HG02973 (cell line): ENCODE results near the gene COLEC11.
A peak's percentile ranks its signal among the peaks of the same experiment; 100 is the strongest.
"Not testable (repeated sequence)": the region's sequence is repeated elsewhere in the genome, so short reads cannot be mapped to it uniquely, and the experiment has no call there.

ENCODE experiments used
- ATAC-seq: cut with Tn5 transposase; IDR thresholded peaks from one replicate; pipeline ENCODE4 v1.9.1; 2021; ENCODE audit warnings: moderate library complexity; ENCODE audit not compliant: unreplicated experiment

Gene COLEC11

GRCh38 chr2:3594493-3595281 is at the start of gene COLEC11:
TSS of gene COLEC11 (plus strand) at chr2:3595112. CDS start at chr2:3604341, 9,229 bp downstream.
- no peak for ATAC-seq

GRCh38 chr2:3545788-3546478 is 49.0 kb upstream of the COLEC11 start:
- ATAC-seq, result no peak

GRCh38 chr2:3547915-3548314 is 47.0 kb upstream of the COLEC11 start:
- ATAC-seq, result no peak

- no peak for ATAC-seq
Measured at GRCh38 chr2:3553946-3554345, 41.0 kb upstream of the COLEC11 start.

GRCh38 chr2:3557639-3558204 is 37.2 kb upstream of the COLEC11 start:
- ATAC-seq, result peak; percentile 26

GRCh38 chr2:3558205-3559014 is 36.5 kb upstream of the COLEC11 start, which contains the start of gene RNASEH1:
TSS of gene RNASEH1 (minus strand) at chr2:3558333. CDS start at chr2:3558260, 73 bp downstream.
- ATAC-seq, result peak; percentile 94

- ATAC-seq, result peak; percentile 35
Measured at GRCh38 chr2:3563521-3563976, 31.4 kb upstream of the COLEC11 start.

- no peak for ATAC-seq
Measured at GRCh38 chr2:3565117-3565516, 29.8 kb upstream of the COLEC11 start.

GRCh38 chr2:3566806-3567205 is 28.1 kb upstream of the COLEC11 start:
- no peak for ATAC-seq

GRCh38 chr2:3569656-3570055 is 25.3 kb upstream of the COLEC11 start:
- ATAC-seq, result not testable (repeated sequence)

- ATAC-seq, result no peak
Measured at GRCh38 chr2:3571284-3571683, 23.6 kb upstream of the COLEC11 start.

- ATAC-seq, result no peak
Measured at GRCh38 chr2:3572620-3573019, 22.3 kb upstream of the COLEC11 start.

- ATAC-seq, result no peak
Measured at GRCh38 chr2:3574155-3574554, 20.8 kb upstream of the COLEC11 start.

- ATAC-seq, result peak; percentile 35
Measured at GRCh38 chr2:3575534-3576262, 19.2 kb upstream of the COLEC11 start.

GRCh38 chr2:3576263-3576630 is 18.7 kb upstream of the COLEC11 start:
- ATAC-seq, result not testable (repeated sequence)

GRCh38 chr2:3578987-3579386 is 15.9 kb upstream of the COLEC11 start:
- ATAC-seq, result no peak

- no peak for ATAC-seq
Measured at GRCh38 chr2:3580449-3580848, 14.5 kb upstream of the COLEC11 start.

- no peak for ATAC-seq
Measured at GRCh38 chr2:3581367-3582262, 13.3 kb upstream of the COLEC11 start.

GRCh38 chr2:3584076-3584475 is 10.8 kb upstream of the COLEC11 start:
- ATAC-seq, result no peak
